ENCODE measurements around the gene SNRNP25. TPM values are rescaled to one million over a fixed set of nuclear protein-coding genes. Genes with fewer than 3 reads are reported as not detected.

SNRNP25 gene
- total and polyA plus RNA-seq, 2 donors (not counting 1 experiment from before 2014, with no cell fraction given): 25.5 to 32.8 TPM

DNA sequence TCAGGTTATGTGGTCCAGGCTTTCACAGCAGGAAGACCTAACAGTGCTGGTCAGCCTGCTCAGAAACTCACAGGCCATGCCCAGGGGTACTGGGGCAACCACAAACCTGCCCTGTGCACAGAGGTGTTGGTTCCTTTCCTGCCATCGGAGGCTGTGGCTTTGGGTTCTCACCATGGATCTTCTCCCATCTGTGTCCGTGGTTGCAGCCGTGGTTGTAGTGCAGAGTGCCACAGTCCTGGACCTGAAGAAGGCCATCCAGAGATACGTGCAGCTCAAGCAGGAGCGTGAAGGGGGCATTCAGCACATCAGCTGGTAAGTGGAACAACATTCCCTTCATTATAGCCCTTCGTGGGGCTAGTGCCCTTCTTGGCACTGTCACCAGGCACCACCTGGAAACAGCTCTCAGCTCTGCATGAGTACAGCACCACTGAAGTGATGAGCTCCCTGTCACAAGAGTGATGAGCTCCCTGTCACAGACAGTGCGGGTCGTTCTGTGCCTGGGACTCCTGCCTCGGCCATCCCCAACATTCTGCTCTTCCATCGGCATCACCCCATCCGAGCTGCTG, 2.0 kb downstream of the SNRNP25 start:
- no peak for DNase-seq
- WGBS (ENCODE audit: insufficient coverage): 90% methylated on average over 11 of the region's 11 CpGs
- H4K20me1 ChIP-seq (ENCODE audit: control insufficient read depth, insufficient read depth, low read length, poor library complexity, severe bottlenecking): peaks cover 18% of the 10 kb centered on the region
- ChIA-PET CTCF (interaction anchor here (0.6 to 3.0 kb wide), 4 partner anchors 10 to 51 kb away, joined by 3 to 19 read pairs (median 6); no protein-coding TSS in a partner anchor), POLR2A (no interaction called here)
- intact Hi-C loops (cut with micrococcal nuclease): no loop called here
- Mint-ChIP-seq H3K27me3 (no peaks in the 10 kb centered on the region), H3K4me3 (peak overlapping the region; percentile 23), H3K27ac (no peak overlapping the region), H3K9me3 (ENCODE audit: insufficient read depth) (no peaks in the 10 kb centered on the region), H3K4me1 (peaks cover 28% of the 10 kb centered on the region)
- no peak overlapping the region for H3K4me2 ChIP-seq (replicated peaks; ENCODE audit: low read depth, low read length, poor library complexity, severe bottlenecking)
- H3K79me2 ChIP-seq (ENCODE audit: control insufficient read depth, insufficient read depth, low read length): peaks cover 29% of the 10 kb centered on the region
- H3K4me3 ChIP-seq (ENCODE audit: control extremely low read depth in 1 of 5, extremely low read depth in 1 of 5, insufficient read depth in 1 of 5, low read depth in 2 of 5, low read length in 4 of 5): no peak overlapping the region
- TF ChIP-seq, protein P1, sequence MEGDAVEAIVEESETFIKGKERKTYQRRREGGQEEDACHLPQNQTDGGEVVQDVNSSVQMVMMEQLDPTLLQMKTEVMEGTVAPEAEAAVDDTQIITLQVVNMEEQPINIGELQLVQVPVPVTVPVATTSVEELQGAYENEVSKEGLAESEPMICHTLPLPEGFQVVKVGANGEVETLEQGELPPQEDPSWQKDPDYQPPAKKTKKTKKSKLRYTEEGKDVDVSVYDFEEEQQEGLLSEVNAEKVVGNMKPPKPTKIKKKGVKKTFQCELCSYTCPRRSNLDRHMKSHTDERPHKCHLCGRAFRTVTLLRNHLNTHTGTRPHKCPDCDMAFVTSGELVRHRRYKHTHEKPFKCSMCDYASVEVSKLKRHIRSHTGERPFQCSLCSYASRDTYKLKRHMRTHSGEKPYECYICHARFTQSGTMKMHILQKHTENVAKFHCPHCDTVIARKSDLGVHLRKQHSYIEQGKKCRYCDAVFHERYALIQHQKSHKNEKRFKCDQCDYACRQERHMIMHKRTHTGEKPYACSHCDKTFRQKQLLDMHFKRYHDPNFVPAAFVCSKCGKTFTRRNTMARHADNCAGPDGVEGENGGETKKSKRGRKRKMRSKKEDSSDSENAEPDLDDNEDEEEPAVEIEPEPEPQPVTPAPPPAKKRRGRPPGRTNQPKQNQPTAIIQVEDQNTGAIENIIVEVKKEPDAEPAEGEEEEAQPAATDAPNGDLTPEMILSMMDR (IDR thresholded peaks at IDR 0.05): no peak
- TF ChIP-seq EZH2 (IDR thresholded peaks at IDR 0.05; ENCODE audit: borderline replicate concordance, insufficient read depth, low read depth, low read length, poor library complexity, severe bottlenecking): no peak
- peaks cover 2 to 30% of the 10 kb centered on the region in 2 experiments for H3K36me3 ChIP-seq (replicated peaks in 1 of 2; ENCODE audit: control extremely low read depth in 1 of 2, control insufficient read depth in 1 of 2, extremely low read depth in 1 of 2, insufficient read depth in 2 of 2, low read length in 1 of 2)
- no peaks in the 10 kb centered on the region for H3K27me3 ChIP-seq (replicated peaks in 1 of 4; ENCODE audit: control extremely low read depth in 1 of 4, control insufficient read depth in 3 of 4, insufficient read depth in 4 of 4, low read length in 3 of 4)
- no peak for ATAC-seq (ENCODE audit: low read depth)
- no peak overlapping the region for H3K9ac ChIP-seq (ENCODE audit: low read length)
- H2AFZ ChIP-seq (ENCODE audit: insufficient read depth, low read depth, low read length, poor library complexity, severe bottlenecking): no peak overlapping the region
- H3K4me1 ChIP-seq (ENCODE audit: control insufficient read depth in 2 of 2, insufficient read depth in 2 of 2, low read length in 2 of 2): peaks cover 13 to 33% of the 10 kb centered on the region in 2 donors
- H3K27ac ChIP-seq (ENCODE audit: low read length in 2 of 2): no peak overlapping the region
- no peaks in the 10 kb centered on the region for H3K9me3 ChIP-seq (ENCODE audit: control extremely low read depth in 1 of 3, control insufficient read depth in 2 of 3, insufficient read depth in 1 of 3, low read length in 2 of 3)

DNA sequence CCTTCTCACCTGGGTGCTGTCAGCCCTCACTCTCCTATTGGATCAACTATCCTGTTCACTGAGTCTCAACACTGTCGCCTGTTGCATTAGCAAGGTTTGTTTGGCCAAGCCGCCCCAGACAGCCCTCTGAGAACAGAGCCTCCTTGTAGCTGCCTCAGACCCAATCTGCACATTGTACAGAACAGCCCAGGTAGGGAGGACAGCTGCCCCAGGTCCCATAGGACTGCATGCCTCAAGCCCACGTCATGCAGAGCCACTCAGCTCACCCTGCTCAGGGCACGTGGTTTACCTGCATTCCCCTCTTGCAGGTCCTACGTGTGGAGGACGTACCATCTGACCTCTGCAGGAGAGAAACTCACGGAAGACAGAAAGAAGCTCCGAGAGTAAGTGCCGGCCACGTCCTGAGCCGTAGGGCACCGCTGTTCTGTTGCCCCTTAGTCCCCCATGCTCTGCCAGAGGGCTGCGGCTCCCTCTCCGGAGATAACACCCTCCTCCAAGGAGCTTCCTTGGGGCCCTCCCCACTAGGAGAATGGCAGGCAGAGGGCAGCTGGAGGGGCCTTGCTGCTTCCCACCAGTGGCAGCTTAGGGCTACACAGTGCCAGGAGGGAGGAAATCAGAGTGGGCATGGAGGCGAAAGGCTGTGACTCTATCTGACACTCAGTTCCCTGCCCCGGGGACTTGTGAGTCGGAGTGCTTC, 2.8 kb downstream of the SNRNP25 start:
- Histone ChIP-seq H2AFZ (ENCODE audit: insufficient read depth, low read depth, low read length, poor library complexity, severe bottlenecking) (no peak overlapping the region), H3K9me3 (ENCODE audit: control extremely low read depth in 1 of 3, control insufficient read depth in 2 of 3, insufficient read depth in 1 of 3, low read length in 2 of 3) (no peaks in the 10 kb centered on the region), H4K20me1 (ENCODE audit: control insufficient read depth, insufficient read depth, low read length, poor library complexity, severe bottlenecking) (peaks cover 11% of the 10 kb centered on the region), H3K27ac (ENCODE audit: low read length in 2 of 2) (no peak overlapping the region), H3K4me3 (ENCODE audit: control extremely low read depth in 1 of 5, extremely low read depth in 1 of 5, insufficient read depth in 1 of 5, low read depth in 2 of 5, low read length in 4 of 5) (no peak overlapping the region), H3K36me3 (replicated peaks in 1 of 2; ENCODE audit: control extremely low read depth in 1 of 2, control insufficient read depth in 1 of 2, extremely low read depth in 1 of 2, insufficient read depth in 2 of 2, low read length in 1 of 2) (peaks cover 0 to 25% of the 10 kb centered on the region in 2 experiments), H3K4me2 (replicated peaks; ENCODE audit: low read depth, low read length, poor library complexity, severe bottlenecking) (no peak overlapping the region), H3K4me1 (ENCODE audit: control insufficient read depth in 2 of 2, insufficient read depth in 2 of 2, low read length in 2 of 2) (peaks cover 8 to 27% of the 10 kb centered on the region in 2 donors), H3K9ac (ENCODE audit: low read length) (no peak overlapping the region), H3K27me3 (replicated peaks in 1 of 4; ENCODE audit: control extremely low read depth in 1 of 4, control insufficient read depth in 3 of 4, insufficient read depth in 4 of 4, low read length in 3 of 4) (no peaks in the 10 kb centered on the region), H3K79me2 (ENCODE audit: control insufficient read depth, insufficient read depth, low read length) (peaks cover 22% of the 10 kb centered on the region)
- no peak overlapping the region for H3K4me3 Mint-ChIP-seq
- H3K27me3 Mint-ChIP-seq: no peaks in the 10 kb centered on the region
- ChIA-PET POLR2A (no interaction called here), CTCF (interaction anchor here (1.2 to 3.0 kb wide), 3 partner anchors 9 to 51 kb away, joined by 3 to 19 read pairs (median 9); no protein-coding TSS in a partner anchor)
- 91% methylated on average over 12 of the region's 17 CpGs for WGBS (ENCODE audit: insufficient coverage)
- DNase-seq: no peak
- H3K4me1 Mint-ChIP-seq: peaks cover 21% of the 10 kb centered on the region
- no peaks in the 10 kb centered on the region for H3K9me3 Mint-ChIP-seq (ENCODE audit: insufficient read depth)
- ATAC-seq (ENCODE audit: low read depth): no peak
- no peak for TF ChIP-seq EZH2 (IDR thresholded peaks at IDR 0.05; ENCODE audit: borderline replicate concordance, insufficient read depth, low read depth, low read length, poor library complexity, severe bottlenecking)
- TF ChIP-seq, protein P1 (IDR thresholded peaks at IDR 0.05): no peak
- no peak overlapping the region for H3K27ac Mint-ChIP-seq
- intact Hi-C loops (cut with micrococcal nuclease): no loop called here

Measured in B cell (primary cell).